Neuronal stem cell (in vitro differentiated cells): ENCODE results near the gene ETF1.
A peak's percentile ranks its signal among the peaks of the same experiment; 100 is the strongest.

Source experiments
- DNase-seq: peaks from one replicate; pipeline ENCODE4 v3.0.0-alpha.2; 2013; ENCODE audit warnings: low spot score
- H2AFZ ChIP-seq: one replicate; pipeline ENCODE4 v1.6.1; 2013; ENCODE audit warnings: mild to moderate bottlenecking, low read length, inconsistent platforms
- H2AK5ac ChIP-seq: 2 replicates; pipeline ENCODE4 v1.6.1; 2013; ENCODE audit warnings: low read depth, mild to moderate bottlenecking, inconsistent platforms, low read length, moderate library complexity, mixed read lengths
- H2BK120ac ChIP-seq: 2 replicates; pipeline ENCODE4 v1.6.1; 2013; ENCODE audit warnings: low read depth, mild to moderate bottlenecking, inconsistent platforms, low read length, moderate library complexity, mixed read lengths
- H2BK12ac ChIP-seq: one replicate; pipeline ENCODE4 v1.6.1; 2013; ENCODE audit warnings: low read length, inconsistent platforms
- H2BK15ac ChIP-seq: 2 replicates; pipeline ENCODE4 v1.6.1; 2013; ENCODE audit warnings: mild to moderate bottlenecking, low read length, inconsistent platforms, mixed read lengths
- H2BK5ac ChIP-seq: one replicate; pipeline ENCODE4 v1.6.1; 2013; ENCODE audit warnings: inconsistent platforms, mild to moderate bottlenecking, low read length, moderate library complexity
- H3K14ac ChIP-seq: one replicate; pipeline ENCODE4 v1.6.1; 2013; ENCODE audit warnings: low read length, inconsistent platforms
- H3K18ac ChIP-seq: 2 replicates; pipeline ENCODE4 v1.6.1; 2013; ENCODE audit warnings: low read length, inconsistent platforms
- H3K23ac ChIP-seq: 2 replicates; pipeline ENCODE4 v1.6.1; 2013; ENCODE audit warnings: low read depth, mild to moderate bottlenecking, mixed read lengths, low read length, inconsistent platforms; ENCODE audit not compliant: poor library complexity
- H3K27ac ChIP-seq: replicated peaks from 3 replicates; pipeline ENCODE4 v1.5.1; 2013; ENCODE audit warnings: low read length, inconsistent platforms
- H3K27me3 ChIP-seq, 3 experiments: 2 replicates each; pipeline ENCODE4 v1.6.1; 2013; ENCODE audit warnings: low read length in 3 of 3, mild to moderate bottlenecking in 2 of 3, inconsistent platforms in 1 of 3, low read depth in 1 of 3, mixed read lengths in 1 of 3, moderate library complexity in 1 of 3; ENCODE audit not compliant: control insufficient read depth in 3 of 3, insufficient read depth in 3 of 3
- H3K36me3 ChIP-seq, 2 donors: replicated peaks in 1 of 2; 2 replicates each; pipeline ENCODE4 v1.6.1; 2013; ENCODE audit warnings: low read length in 2 of 2; ENCODE audit not compliant: control insufficient read depth in 2 of 2, insufficient read depth in 2 of 2
- H3K4ac ChIP-seq: 2 replicates; pipeline ENCODE4 v1.6.1; 2013; ENCODE audit warnings: inconsistent platforms, mild to moderate bottlenecking, low read length, moderate library complexity
- H3K4me1 ChIP-seq, 2 donors: 1 replicate in 1 of 2; 2 replicates in 1 of 2; pipeline ENCODE4 v1.6.1; 2013; ENCODE audit warnings: low read length in 2 of 2, low read depth in 1 of 2; ENCODE audit not compliant: control insufficient read depth in 2 of 2, insufficient read depth in 1 of 2
- H3K4me2 ChIP-seq: one replicate; pipeline ENCODE4 v1.6.1; 2013; ENCODE audit warnings: mild to moderate bottlenecking, low read length, inconsistent platforms; ENCODE audit not compliant: insufficient read depth, poor library complexity, severe bottlenecking
- H3K4me3 ChIP-seq, 2 donors: 2 replicates each; pipeline ENCODE4 v1.5.1; 2013; ENCODE audit warnings: low read length in 2 of 2, mild to moderate bottlenecking in 2 of 2, inconsistent platforms in 1 of 2, moderate library complexity in 1 of 2
- H3K79me1 ChIP-seq: one replicate; pipeline ENCODE4 v1.6.1; 2013; ENCODE audit warnings: low read depth, mild to moderate bottlenecking, inconsistent platforms, low read length, moderate library complexity
- H3K9ac ChIP-seq: one replicate; pipeline ENCODE4 v1.6.1; 2013; ENCODE audit warnings: mild to moderate bottlenecking, low read depth, low read length, inconsistent platforms; ENCODE audit not compliant: poor library complexity
- H3K9me3 ChIP-seq, 2 donors: replicated peaks in 1 of 2; 2 replicates each; pipeline versions ENCODE3 to v1.6.1; 2013; ENCODE audit warnings: low read length in 2 of 2, mild to moderate bottlenecking in 2 of 2, inconsistent platforms in 1 of 2, low read depth in 1 of 2, mixed read lengths in 1 of 2, moderate library complexity in 1 of 2; ENCODE audit not compliant: control insufficient read depth in 2 of 2, insufficient read depth in 1 of 2
- H4K8ac ChIP-seq: one replicate; pipeline ENCODE4 v1.6.1; 2013; ENCODE audit warnings: low read depth, mild to moderate bottlenecking, inconsistent platforms, low read length, moderate library complexity
- H4K91ac ChIP-seq: one replicate; pipeline ENCODE4 v1.6.1; 2013; ENCODE audit warnings: low read length, low read depth, mild to moderate bottlenecking, inconsistent platforms; ENCODE audit not compliant: poor library complexity
- WGBS, 2 donors: extraction: QIAGEN DNeasy Blood & Tissue Kit; methylation state at CpG; one replicate each; pipeline ENCODE4 v1.1.7; 2013; ENCODE audit warnings: missing lambda C conversion rate in 2 of 2, mixed read lengths in 1 of 2; ENCODE audit not compliant: insufficient read length in 2 of 2, insufficient replicate concordance in 1 of 2; ENCODE audit errors: extremely low coverage in 2 of 2; 5-methylcytosine and 5-hydroxymethylcytosine counted together

Gene ETF1

GRCh38 chr5:138528208-138528607 lies 14.8 kb downstream of the ETF1 start:
- Histone ChIP-seq H3K4me3 (no peak overlapping the region), H3K4me1 (peaks cover 4 to 5% of the 10 kb centered on the region in 2 donors), H2AFZ (no peak overlapping the region), H3K9ac (no peak overlapping the region), H2BK5ac (no peak overlapping the region), H4K8ac (no peak overlapping the region), H2AK5ac (no peak overlapping the region), H3K36me3 (peaks cover 2 to 71% of the 10 kb centered on the region in 2 donors), H2BK15ac (no peak overlapping the region), H3K27me3 (no peaks in the 10 kb centered on the region), H3K4me2 (no peak overlapping the region), H3K14ac (no peak overlapping the region), H2BK120ac (no peak overlapping the region), H3K18ac (no peak overlapping the region), H2BK12ac (no peak overlapping the region), H3K9me3 (peaks cover 0 to 7% of the 10 kb centered on the region in 2 donors), H3K79me1 (peaks cover 9% of the 10 kb centered on the region), H3K23ac (no peak overlapping the region), H3K27ac (no peak overlapping the region), H3K4ac (no peak overlapping the region), H4K91ac (no peak overlapping the region)
- no peak for DNase-seq
- no CpG with 5 or more reads among the region's 1 CpG for WGBS, 2 donors

- no peak overlapping the region for H4K8ac ChIP-seq
- no peak overlapping the region for H3K4me2 ChIP-seq
- no CpG with 5 or more reads among the region's 1 CpG for WGBS, 2 donors
- peaks cover 0 to 11% of the 10 kb centered on the region in 2 donors for H3K9me3 ChIP-seq
- no peak overlapping the region for H2AK5ac ChIP-seq
- no peak overlapping the region for H4K91ac ChIP-seq
- no peak for DNase-seq
- H2BK15ac ChIP-seq, result no peak overlapping the region
- no peak overlapping the region for H2BK5ac ChIP-seq
- no peak overlapping the region for H2BK12ac ChIP-seq
- no peak overlapping the region for H3K9ac ChIP-seq
- peaks cover under 1 to 70% of the 10 kb centered on the region in 2 donors for H3K36me3 ChIP-seq
- H3K27ac ChIP-seq, result no peak overlapping the region
- peaks cover 4 to 7% of the 10 kb centered on the region in 2 donors for H3K4me1 ChIP-seq
- H3K27me3 ChIP-seq, result no peaks in the 10 kb centered on the region
- no peak overlapping the region for H3K14ac ChIP-seq
- H2BK120ac ChIP-seq, result no peak overlapping the region
- peaks cover 9% of the 10 kb centered on the region for H3K79me1 ChIP-seq
- no peak overlapping the region for H3K4me3 ChIP-seq
- H2AFZ ChIP-seq, result no peak overlapping the region
- no peak overlapping the region for H3K4ac ChIP-seq
- no peak overlapping the region for H3K23ac ChIP-seq
- H3K18ac ChIP-seq, result no peak overlapping the region
Observed at GRCh38 chr5:138527170-138527569, 15.9 kb downstream of the ETF1 start.

GRCh38 chr5:138523406-138523805 lies 19.6 kb downstream of the ETF1 start:
- no peak overlapping the region for H2BK120ac ChIP-seq
- peak; percentile 47 for DNase-seq
- no peaks in the 10 kb centered on the region for H3K27me3 ChIP-seq
- no peak overlapping the region for H3K14ac ChIP-seq
- H3K4me1 ChIP-seq, result peaks cover 4 to 7% of the 10 kb centered on the region in 2 donors
- H3K4ac ChIP-seq, result no peak overlapping the region
- no peak overlapping the region for H4K91ac ChIP-seq
- H3K9ac ChIP-seq, result no peak overlapping the region
- H2BK5ac ChIP-seq, result no peak overlapping the region
- no peak overlapping the region for H3K18ac ChIP-seq
- no peak overlapping the region for H4K8ac ChIP-seq
- no peak overlapping the region for H2AFZ ChIP-seq
- H3K27ac ChIP-seq, result peak overlapping the region; percentile 86
- no peak overlapping the region for H2BK12ac ChIP-seq
- WGBS, 2 donors, result no CpG with 5 or more reads among the region's 5 CpGs
- H2AK5ac ChIP-seq, result no peak overlapping the region
- no peak overlapping the region for H3K4me2 ChIP-seq
- no peak overlapping the region for H2BK15ac ChIP-seq
- peaks cover 2% of the 10 kb centered on the region for H3K79me1 ChIP-seq
- no peak overlapping the region for H3K4me3 ChIP-seq
- H3K9me3 ChIP-seq, result peaks cover 0 to 15% of the 10 kb centered on the region in 2 donors
- H3K36me3 ChIP-seq, result peaks cover 2 to 63% of the 10 kb centered on the region in 2 donors
- H3K23ac ChIP-seq, result no peak overlapping the region

GRCh38 chr5:138520971-138521370 lies 22.1 kb downstream of the ETF1 start:
- H4K8ac ChIP-seq, result no peak overlapping the region
- H2AFZ ChIP-seq, result no peak overlapping the region
- no peak overlapping the region for H2BK5ac ChIP-seq
- H3K4me3 ChIP-seq, result no peak overlapping the region
- no peak overlapping the region for H3K18ac ChIP-seq
- no peak overlapping the region for H4K91ac ChIP-seq
- no peak overlapping the region for H3K4ac ChIP-seq
- H3K4me1 ChIP-seq, result peaks cover 4 to 7% of the 10 kb centered on the region in 2 donors
- no peak overlapping the region for H3K4me2 ChIP-seq
- peaks cover 0 to 15% of the 10 kb centered on the region in 2 donors for H3K9me3 ChIP-seq
- H3K27me3 ChIP-seq, result no peaks in the 10 kb centered on the region
- H3K23ac ChIP-seq, result no peak overlapping the region
- H3K27ac ChIP-seq, result no peak overlapping the region
- no peak overlapping the region for H2BK120ac ChIP-seq
- no peak overlapping the region for H2AK5ac ChIP-seq
- H3K9ac ChIP-seq, result no peak overlapping the region
- H3K36me3 ChIP-seq, result peaks cover 7 to 67% of the 10 kb centered on the region in 2 donors
- H3K79me1 ChIP-seq, result peaks cover 1% of the 10 kb centered on the region
- WGBS, 2 donors, result no CpG with 5 or more reads among the region's 1 CpG
- H2BK12ac ChIP-seq, result no peak overlapping the region
- no peak overlapping the region for H3K14ac ChIP-seq
- DNase-seq, result no peak
- no peak overlapping the region for H2BK15ac ChIP-seq
